ENCODE data around the gene NR2E1.

The NR2E1 gene

DNA sequence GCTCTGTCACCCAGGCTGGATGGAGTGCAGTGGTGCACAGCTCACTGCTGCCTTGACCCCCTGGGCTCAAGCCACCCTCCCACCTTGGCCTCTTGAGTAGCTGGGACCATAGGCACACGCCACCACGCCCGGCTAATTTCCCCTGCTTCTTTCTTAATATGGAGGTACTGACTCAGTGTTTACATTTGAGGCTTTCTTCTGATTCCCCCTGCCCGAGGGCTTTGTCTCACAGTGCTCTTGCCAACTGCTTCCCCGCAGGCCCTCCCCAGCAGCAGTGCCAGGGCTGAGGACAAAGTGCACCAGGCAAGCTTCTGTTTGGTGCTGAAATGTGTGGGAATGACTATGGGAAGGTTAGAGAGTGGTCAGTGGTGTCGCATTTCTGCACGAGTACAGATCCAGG, 34.8 kb downstream of the NR2E1 start:
- TF ChIP-seq MZF1 (tag by site-specific recombination; IDR thresholded peaks at IDR 0.05; ENCODE audit: borderline replicate concordance) (no peak), ZNF776 (tag by site-specific recombination; IDR thresholded peaks at IDR 0.05; ENCODE audit: borderline replicate concordance) (no peak), SP7 (tag by site-specific recombination; IDR thresholded peaks at IDR 0.05) (0 out of 2 replicates have a peak, but pooled peaks have one; percentile 23), ZNF768 (tag by site-specific recombination; IDR thresholded peaks at IDR 0.05) (no peak), ZNF433 (tag by site-specific recombination; IDR thresholded peaks at IDR 0.05; ENCODE audit: low read depth) (no peak), GLIS1 (tag by site-specific recombination; IDR thresholded peaks at IDR 0.05) (peak; percentile 52), GLIS2 (tag by site-specific recombination; IDR thresholded peaks at IDR 0.05) (peak; percentile 45; the same call in 1 of the 2 replicates), ZNF302 (tag by site-specific recombination; IDR thresholded peaks at IDR 0.05; ENCODE audit: low read depth) (no peak), KLF1 (tag by site-specific recombination; IDR thresholded peaks at IDR 0.05) (peak; percentile 39; the same call in 1 of the 2 replicates), ZIC2 (tag by site-specific recombination; IDR thresholded peaks at IDR 0.05) (peak; percentile 52), ZNF248 (tag by site-specific recombination; IDR thresholded peaks at IDR 0.05) (no peak), ZNF529 (tag by site-specific recombination; IDR thresholded peaks at IDR 0.05; ENCODE audit: insufficient replicate concordance) (no peak)
- H3K4me3 ChIP-seq (ENCODE audit: low read depth, low read length), result no peak overlapping the region
- H3K27ac ChIP-seq (ENCODE audit: extremely low read depth, low read depth, low read length), result no peak overlapping the region; the same call in 1 of the 2 replicates
- H3K4me1 ChIP-seq (ENCODE audit: control insufficient read depth, insufficient read depth, low read length), result no peaks in the 10 kb centered on the region
- H3K9me3 ChIP-seq (ENCODE audit: control insufficient read depth, insufficient read depth, low read depth, low read length), result no peaks in the 10 kb centered on the region
- ChIA-PET CTCF (interaction anchor here (0.6 kb wide), 1 partner anchor 33 kb away, joined by 3 read pairs; no protein-coding TSS in a partner anchor), POLR2A (interaction anchor here (0.6 kb wide), 1 partner anchor 1263 kb away, joined by 3 read pairs; no protein-coding TSS in a partner anchor)
- H3K36me3 ChIP-seq (ENCODE audit: control insufficient read depth in 2 of 2, insufficient read depth in 1 of 2, low read length in 2 of 2), result peaks cover 0 to 3% of the 10 kb centered on the region in 2 experiments; a peak in 2 of 3 replicates

- ChIA-PET CTCF (interaction anchor here (1.3 kb wide), 1 partner anchor 288 kb away, joined by 4 read pairs; no protein-coding TSS in a partner anchor), POLR2A (no interaction called here)
These were observed 37.6 kb downstream of the NR2E1 start for GRCh38 chr6:108203189-108204112.

GRCh38 chr6:108207013-108207412, 41.2 kb downstream of the NR2E1 start:
- Histone ChIP-seq H3K27ac (ENCODE audit: extremely low read depth, low read depth, low read length) (no peak overlapping the region), H3K36me3 (ENCODE audit: control insufficient read depth in 2 of 2, insufficient read depth in 1 of 2, low read length in 2 of 2) (peaks cover 0 to 35% of the 10 kb centered on the region in 2 experiments; a peak in 2 of 3 replicates), H3K9me3 (ENCODE audit: control insufficient read depth, insufficient read depth, low read depth, low read length) (no peaks in the 10 kb centered on the region), H3K4me3 (ENCODE audit: low read depth, low read length) (no peak overlapping the region), H3K4me1 (ENCODE audit: control insufficient read depth, insufficient read depth, low read length) (no peaks in the 10 kb centered on the region)
- TF ChIP-seq KLF7 (tag by site-specific recombination; IDR thresholded peaks at IDR 0.05; ENCODE audit: borderline replicate concordance), result no peak
- ChIA-PET CTCF (interaction anchor here (0.7 to 2.0 kb wide), 4 partner anchors 49 to 285 kb away, joined by 3 to 6 read pairs (median 3); no protein-coding TSS in a partner anchor), POLR2A (no interaction called here)

More at GRCh38 chr6:108203189-108204112, 37.6 kb downstream of the NR2E1 start:
- Histone ChIP-seq H3K4me1 (ENCODE audit: control insufficient read depth, insufficient read depth, low read length) (no peaks in the 10 kb centered on the region), H3K9me3 (ENCODE audit: control insufficient read depth, insufficient read depth, low read depth, low read length) (no peaks in the 10 kb centered on the region), H3K27ac (ENCODE audit: extremely low read depth, low read depth, low read length) (no peak overlapping the region), H3K36me3 (ENCODE audit: control insufficient read depth in 2 of 2, insufficient read depth in 1 of 2, low read length in 2 of 2) (peaks cover 0 to 9% of the 10 kb centered on the region in 2 experiments; a peak in 2 of 3 replicates), H3K4me3 (ENCODE audit: low read depth, low read length) (no peak overlapping the region)
- TF ChIP-seq FEZF1 (tag by site-specific recombination; IDR thresholded peaks at IDR 0.05) (no peak), ZXDB (tag by site-specific recombination; IDR thresholded peaks at IDR 0.05) (no peak), ZNF704 (tag by site-specific recombination; IDR thresholded peaks at IDR 0.05) (no peak), ZNF660 (tag by site-specific recombination; IDR thresholded peaks at IDR 0.05) (no peak), KLF16 (tag by site-specific recombination; IDR thresholded peaks at IDR 0.05) (no peak), ZNF423 (tag by site-specific recombination; IDR thresholded peaks at IDR 0.05) (no peak)

Measured in HEK293 (cell line).